Kidney epithelial cell (primary cell): ENCODE data around the gene MPZL2. TPM values are rescaled to one million over a fixed set of nuclear protein-coding genes. Genes with fewer than 3 reads are reported as not detected.

Experiments used
- DNase-seq: peaks from one replicate; pipeline ENCODE4 v3.0.0-alpha.2; 2010; ENCODE audit warnings: low read depth
- H3K27me3 ChIP-seq: 2 replicates; pipeline ENCODE4 v1.6.0; 2011; ENCODE audit warnings: low read length; ENCODE audit not compliant: control insufficient read depth, insufficient read depth
- H3K36me3 ChIP-seq: 2 replicates; pipeline ENCODE4 v1.5.1; 2011; ENCODE audit warnings: low read length; ENCODE audit not compliant: control insufficient read depth, insufficient read depth
- H3K4me3 ChIP-seq: 2 replicates; pipeline ENCODE4 v1.5.1; 2011; ENCODE audit warnings: low read depth, mild to moderate bottlenecking, control low read depth, low read length
- total RNA-seq: library from RNA; depleted of rRNA; stranded (reverse); fragments of >200 nt; gene quantifications from 2 replicates; pipeline ENCODE4 v1.2.3, GENCODE V29; 2015
- TF ChIP-seq, protein P1 (sequence below): IDR thresholded peaks from 2 replicates; pipeline ENCODE4 v1.5.1; 2011; ENCODE audit warnings: mild to moderate bottlenecking, moderate library complexity, low read length, control low read depth, inconsistent platforms; ENCODE audit not compliant: insufficient read depth, poor library complexity, severe bottlenecking

The MPZL2 gene
- total RNA-seq, 1 donor from 2014 or later: 13.1 TPM

DNA sequence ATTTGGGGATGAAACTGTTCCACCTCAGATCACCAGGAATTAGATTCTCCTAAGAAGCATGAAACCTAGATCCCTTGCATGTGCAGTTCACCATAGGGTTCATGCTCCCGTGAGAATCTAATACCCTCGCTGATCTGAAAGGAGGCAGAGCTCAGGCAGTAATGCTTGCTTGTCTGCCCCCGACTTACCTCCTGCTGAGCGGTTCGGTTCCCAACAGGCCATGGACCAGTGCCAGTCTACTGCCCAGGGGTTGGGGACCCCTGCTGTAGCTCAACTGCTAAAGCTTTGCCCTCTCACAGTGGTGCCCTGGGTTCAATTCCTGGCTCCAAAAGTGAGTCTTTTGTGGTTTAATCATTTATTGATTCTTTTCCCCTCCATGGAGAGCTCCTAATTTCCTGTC is 42.7 kb downstream of the MPZL2 start:
- Histone ChIP-seq H3K27me3 (peaks cover 16% of the 10 kb centered on the region), H3K36me3 (no peaks in the 10 kb centered on the region), H3K4me3 (no peak overlapping the region)
- DNase-seq: no peak
- TF ChIP-seq, protein P1, sequence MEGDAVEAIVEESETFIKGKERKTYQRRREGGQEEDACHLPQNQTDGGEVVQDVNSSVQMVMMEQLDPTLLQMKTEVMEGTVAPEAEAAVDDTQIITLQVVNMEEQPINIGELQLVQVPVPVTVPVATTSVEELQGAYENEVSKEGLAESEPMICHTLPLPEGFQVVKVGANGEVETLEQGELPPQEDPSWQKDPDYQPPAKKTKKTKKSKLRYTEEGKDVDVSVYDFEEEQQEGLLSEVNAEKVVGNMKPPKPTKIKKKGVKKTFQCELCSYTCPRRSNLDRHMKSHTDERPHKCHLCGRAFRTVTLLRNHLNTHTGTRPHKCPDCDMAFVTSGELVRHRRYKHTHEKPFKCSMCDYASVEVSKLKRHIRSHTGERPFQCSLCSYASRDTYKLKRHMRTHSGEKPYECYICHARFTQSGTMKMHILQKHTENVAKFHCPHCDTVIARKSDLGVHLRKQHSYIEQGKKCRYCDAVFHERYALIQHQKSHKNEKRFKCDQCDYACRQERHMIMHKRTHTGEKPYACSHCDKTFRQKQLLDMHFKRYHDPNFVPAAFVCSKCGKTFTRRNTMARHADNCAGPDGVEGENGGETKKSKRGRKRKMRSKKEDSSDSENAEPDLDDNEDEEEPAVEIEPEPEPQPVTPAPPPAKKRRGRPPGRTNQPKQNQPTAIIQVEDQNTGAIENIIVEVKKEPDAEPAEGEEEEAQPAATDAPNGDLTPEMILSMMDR: no peak

DNA sequence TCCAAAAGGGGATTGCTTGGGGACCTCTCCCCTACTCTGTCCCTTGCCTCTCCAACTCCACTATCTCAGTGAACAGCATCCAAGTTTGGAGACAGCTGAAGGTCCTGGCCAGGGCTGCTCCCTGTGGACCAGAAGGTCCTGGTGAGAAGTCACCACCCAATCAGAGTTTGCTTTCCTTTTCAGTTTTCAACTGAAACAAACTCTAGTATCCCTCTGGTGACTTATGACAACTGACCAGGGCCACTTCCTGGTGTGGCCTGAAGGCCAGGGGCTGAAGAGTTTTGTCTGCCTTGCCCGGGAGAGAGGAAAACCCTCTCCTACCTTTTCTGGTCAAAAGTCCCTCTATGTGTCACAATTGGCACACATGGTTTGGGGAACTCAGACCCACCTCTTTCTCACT is 44.4 kb downstream of the MPZL2 start:
- TF ChIP-seq, protein P1: no peak
- no peaks in the 10 kb centered on the region for H3K36me3 ChIP-seq
- DNase-seq: no peak
- H3K27me3 ChIP-seq: peaks cover 16% of the 10 kb centered on the region
- H3K4me3 ChIP-seq: no peak overlapping the region

DNA sequence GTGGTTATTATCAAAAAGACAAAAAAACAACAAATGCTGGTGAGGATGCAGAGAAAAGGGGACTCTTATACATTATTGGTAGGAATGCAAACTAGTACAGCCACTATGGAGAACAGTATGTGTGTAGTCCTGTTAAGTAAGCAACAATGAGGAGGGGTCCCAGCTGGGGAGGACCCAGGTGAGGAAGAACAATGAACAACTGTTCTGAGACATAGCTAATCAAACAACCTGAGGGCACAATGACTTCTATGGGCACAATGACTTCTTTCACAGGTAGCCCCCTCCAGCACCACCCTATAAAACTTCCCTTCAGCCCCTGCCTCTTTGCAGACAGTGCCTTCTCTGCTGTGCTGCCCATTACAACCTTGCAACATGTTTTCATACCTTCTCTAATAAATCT is 44.9 kb downstream of the MPZL2 start:
- no peak for DNase-seq
- TF ChIP-seq, protein P1: no peak
- H3K36me3 ChIP-seq: no peaks in the 10 kb centered on the region
- peaks cover 20% of the 10 kb centered on the region for H3K27me3 ChIP-seq
- no peak overlapping the region for H3K4me3 ChIP-seq

DNA sequence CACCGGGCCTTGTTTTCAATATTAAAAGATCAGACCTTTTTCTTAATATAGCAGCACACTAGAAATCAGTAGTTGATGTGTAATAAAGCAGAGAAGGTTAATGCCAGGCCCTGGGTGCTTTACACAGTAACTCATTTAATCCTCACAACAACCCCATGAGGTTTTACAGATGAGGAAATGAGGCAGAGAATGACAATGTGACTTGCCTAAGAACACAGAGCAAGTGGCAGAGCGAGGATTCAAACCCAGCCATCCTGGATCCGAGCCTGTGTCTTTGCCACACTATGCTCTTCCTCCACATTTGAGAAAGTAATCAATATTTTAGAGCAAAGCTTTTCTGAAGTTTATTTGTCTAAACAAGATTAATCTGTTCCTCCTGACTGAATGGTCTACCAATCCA is 46.5 kb downstream of the MPZL2 start:
- Histone ChIP-seq H3K4me3 (no peak overlapping the region), H3K27me3 (peaks cover 23% of the 10 kb centered on the region), H3K36me3 (no peaks in the 10 kb centered on the region)
- DNase-seq: no peak
- TF ChIP-seq, protein P1: no peak

DNA sequence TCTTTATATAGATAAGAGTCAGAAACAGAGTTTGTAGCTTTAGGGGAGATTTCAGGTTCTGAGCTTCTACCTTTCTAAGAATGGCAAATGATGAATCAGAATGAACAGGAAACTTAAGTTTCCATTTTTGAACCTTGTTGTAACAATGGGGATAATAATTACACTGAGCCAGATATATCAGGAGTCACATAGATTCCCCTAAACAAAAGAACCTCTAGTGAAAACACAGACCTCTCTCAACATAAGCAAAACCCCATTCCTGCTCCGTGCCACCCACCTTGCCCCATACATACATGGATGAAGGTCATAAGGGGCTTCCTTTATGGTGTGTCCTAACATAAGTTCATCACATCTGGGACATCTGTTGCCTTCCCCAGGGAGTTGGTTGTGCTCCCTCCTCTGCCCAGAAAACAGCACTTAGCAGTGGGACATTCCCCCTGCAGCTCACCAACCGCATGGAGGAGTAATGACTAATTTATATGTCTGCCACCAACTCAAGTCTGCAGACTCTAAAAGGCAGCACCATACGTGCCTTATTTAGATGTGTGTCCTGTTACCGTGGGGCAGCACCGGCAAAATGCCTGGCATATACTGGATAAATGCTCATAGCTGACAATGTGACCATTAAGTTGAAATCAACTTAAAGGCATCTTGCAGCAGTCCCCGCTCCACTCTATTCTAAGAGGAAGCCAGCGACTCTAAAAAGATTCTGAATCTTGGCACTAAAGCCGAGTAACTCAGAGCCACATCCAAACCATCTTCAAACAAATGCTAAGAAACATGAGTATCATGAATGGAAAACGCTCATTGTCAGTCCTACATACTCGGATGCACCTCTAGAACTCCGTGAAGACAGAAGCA is 47.2 kb downstream of the MPZL2 start:
- Histone ChIP-seq H3K27me3 (peaks cover 24% of the 10 kb centered on the region), H3K4me3 (no peak overlapping the region), H3K36me3 (no peaks in the 10 kb centered on the region)
- TF ChIP-seq, protein P1: no peak
- no peak for DNase-seq

DNA sequence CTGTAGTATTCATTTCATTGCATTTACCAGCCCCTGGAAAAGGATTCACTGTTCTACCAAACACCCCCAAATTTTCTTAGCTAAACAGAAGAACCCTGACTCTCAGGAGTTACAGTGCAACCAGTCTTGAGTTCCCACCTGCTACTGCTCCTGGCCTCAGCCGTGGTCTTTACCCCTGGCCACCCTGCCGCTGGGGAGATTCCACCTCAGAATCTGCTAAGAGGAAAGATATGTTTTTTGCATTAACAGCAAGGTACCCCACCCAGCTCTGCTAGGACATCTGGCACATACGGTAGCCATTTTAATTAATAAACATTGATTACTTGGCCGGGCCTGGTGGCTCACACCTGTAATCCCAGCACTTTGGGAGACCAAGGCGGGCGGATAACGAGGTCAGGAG is 48.3 kb downstream of the MPZL2 start:
- TF ChIP-seq, protein P1: no peak
- Histone ChIP-seq H3K4me3 (no peak overlapping the region), H3K36me3 (no peaks in the 10 kb centered on the region), H3K27me3 (peaks cover 23% of the 10 kb centered on the region)
- no peak for DNase-seq
